Measurements from ENCODE around the gene FAF1. TPM values are rescaled to one million over a fixed set of nuclear protein-coding genes. Genes with fewer than 3 reads are reported as not detected.

Gene FAF1
- total and polyA plus RNA-seq, 9 of the 15 experiments (the other 6 are each of a cell fraction or from before 2014, with no cell fraction given): 48.7 to 225 (median 118) TPM

- in situ Hi-C loops (cut with MboI) (no loop called here), intact Hi-C loops (cut with micrococcal nuclease) (no loop called here)
- H3K79me2 ChIP-seq (ENCODE audit: control insufficient read depth, insufficient read depth, low read length): no peaks in the 10 kb centered on the region
- ATAC-seq: no peak
- FAIRE-seq: no peak
- BruUV-seq (replicated peaks): no TSS peak
- no peaks in the 10 kb centered on the region for H4K20me1 ChIP-seq (replicated peaks; ENCODE audit: control insufficient read depth, insufficient read depth, low read length)
- no peak overlapping the region for H3K9ac ChIP-seq (ENCODE audit: insufficient read depth in 1 of 2, low read depth in 2 of 2, low read length in 2 of 2)
- no peak for DNase-seq (ENCODE audit: extremely low read depth in 1 of 4, low spot score in 3 of 4)
- no peaks in the 10 kb centered on the region for H3K4me1 ChIP-seq (replicated peaks in 1 of 2; ENCODE audit: control insufficient read depth in 2 of 2, insufficient read depth in 2 of 2, low read length in 2 of 2)
- ChIA-PET POLR2A (no interaction called here), CTCF (ENCODE audit: low intra/inter-chr PET ratio) (no interaction called here)
- no peaks in the 10 kb centered on the region for H3K9me3 ChIP-seq (replicated peaks; ENCODE audit: control insufficient read depth, insufficient read depth, low read depth, low read length)
- no peak overlapping the region for H3K4me3 ChIP-seq
- H3K27me3 ChIP-seq (ENCODE audit: control insufficient read depth in 2 of 2, insufficient read depth in 2 of 2, low read length in 2 of 2): no peaks in the 10 kb centered on the region
- no peaks in the 10 kb centered on the region for H3K9me1 ChIP-seq (ENCODE audit: control insufficient read depth, insufficient read depth, low read length)
- no peak overlapping the region for H3K4me2 ChIP-seq (ENCODE audit: insufficient read depth, low read length)
- H3K36me3 ChIP-seq (ENCODE audit: control insufficient read depth, insufficient read depth, low read length): peaks cover 59% of the 10 kb centered on the region
- no peak for TF ChIP-seq ZNF707 (CRISPR knock-in tag; conservative IDR thresholded peaks at IDR 0.05)
- TF ChIP-seq SRSF3 (IDR thresholded peaks at IDR 0.05; ENCODE audit: insufficient read depth, low read length): no peak
- TF ChIP-seq SIRT6 (IDR thresholded peaks at IDR 0.05; ENCODE audit: low read depth, low read length): no peak
- no peak for TF ChIP-seq ZNF408 (CRISPR knock-in tag; IDR thresholded peaks at IDR 0.05; ENCODE audit: low read depth)
- TF ChIP-seq, protein P1, sequence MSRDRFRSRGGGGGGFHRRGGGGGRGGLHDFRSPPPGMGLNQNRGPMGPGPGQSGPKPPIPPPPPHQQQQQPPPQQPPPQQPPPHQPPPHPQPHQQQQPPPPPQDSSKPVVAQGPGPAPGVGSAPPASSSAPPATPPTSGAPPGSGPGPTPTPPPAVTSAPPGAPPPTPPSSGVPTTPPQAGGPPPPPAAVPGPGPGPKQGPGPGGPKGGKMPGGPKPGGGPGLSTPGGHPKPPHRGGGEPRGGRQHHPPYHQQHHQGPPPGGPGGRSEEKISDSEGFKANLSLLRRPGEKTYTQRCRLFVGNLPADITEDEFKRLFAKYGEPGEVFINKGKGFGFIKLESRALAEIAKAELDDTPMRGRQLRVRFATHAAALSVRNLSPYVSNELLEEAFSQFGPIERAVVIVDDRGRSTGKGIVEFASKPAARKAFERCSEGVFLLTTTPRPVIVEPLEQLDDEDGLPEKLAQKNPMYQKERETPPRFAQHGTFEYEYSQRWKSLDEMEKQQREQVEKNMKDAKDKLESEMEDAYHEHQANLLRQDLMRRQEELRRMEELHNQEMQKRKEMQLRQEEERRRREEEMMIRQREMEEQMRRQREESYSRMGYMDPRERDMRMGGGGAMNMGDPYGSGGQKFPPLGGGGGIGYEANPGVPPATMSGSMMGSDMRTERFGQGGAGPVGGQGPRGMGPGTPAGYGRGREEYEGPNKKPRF (IDR thresholded peaks at IDR 0.05; ENCODE audit: low read depth, low read length): no peak
- no peak for TF ChIP-seq RUNX1 (IDR thresholded peaks at IDR 0.05; ENCODE audit: low read depth)
- TF ChIP-seq TRIM28 (IDR thresholded peaks at IDR 0.05): no peak
- no peak for TF ChIP-seq BRCA1 (IDR thresholded peaks at IDR 0.05)
- no peak for TF ChIP-seq BRCA1 (CRISPR knock-in tag; IDR thresholded peaks at IDR 0.05)
- TF ChIP-seq HIVEP1 (CRISPR knock-in tag; IDR thresholded peaks at IDR 0.05): no peak
- TF ChIP-seq IRF2 (CRISPR knock-in tag; IDR thresholded peaks at IDR 0.05): no peak
- TF ChIP-seq NRF1 (conservative IDR thresholded peaks at IDR 0.05 in 1 of 2, IDR thresholded peaks at IDR 0.05 in 1 of 2): no peak
- no peak for TF ChIP-seq DMBX1 (CRISPR knock-in tag; IDR thresholded peaks at IDR 0.05; ENCODE audit: borderline replicate concordance)
- TF ChIP-seq FOXO4 (CRISPR knock-in tag; IDR thresholded peaks at IDR 0.05): no peak
- no peak for TF ChIP-seq ZNF445 (CRISPR knock-in tag; IDR thresholded peaks at IDR 0.05; ENCODE audit: low read depth)
- no peak for TF ChIP-seq ETV5 (CRISPR knock-in tag; IDR thresholded peaks at IDR 0.05; ENCODE audit: low read depth)
- TF ChIP-seq ZFP91 (CRISPR knock-in tag; IDR thresholded peaks at IDR 0.05): no peak
- H2AFZ ChIP-seq (ENCODE audit: low read depth, low read length): no peak overlapping the region
- no peak overlapping the region for H3K27ac ChIP-seq (ENCODE audit: extremely low read depth, low read depth, low read length)
These were observed 486.6 kb downstream of the FAF1 start for GRCh38 chr1:50473513-50473912.

All from K562 (cell line).